Measurements from ENCODE around the gene HEXIM1.

HEXIM1 gene

DNA sequence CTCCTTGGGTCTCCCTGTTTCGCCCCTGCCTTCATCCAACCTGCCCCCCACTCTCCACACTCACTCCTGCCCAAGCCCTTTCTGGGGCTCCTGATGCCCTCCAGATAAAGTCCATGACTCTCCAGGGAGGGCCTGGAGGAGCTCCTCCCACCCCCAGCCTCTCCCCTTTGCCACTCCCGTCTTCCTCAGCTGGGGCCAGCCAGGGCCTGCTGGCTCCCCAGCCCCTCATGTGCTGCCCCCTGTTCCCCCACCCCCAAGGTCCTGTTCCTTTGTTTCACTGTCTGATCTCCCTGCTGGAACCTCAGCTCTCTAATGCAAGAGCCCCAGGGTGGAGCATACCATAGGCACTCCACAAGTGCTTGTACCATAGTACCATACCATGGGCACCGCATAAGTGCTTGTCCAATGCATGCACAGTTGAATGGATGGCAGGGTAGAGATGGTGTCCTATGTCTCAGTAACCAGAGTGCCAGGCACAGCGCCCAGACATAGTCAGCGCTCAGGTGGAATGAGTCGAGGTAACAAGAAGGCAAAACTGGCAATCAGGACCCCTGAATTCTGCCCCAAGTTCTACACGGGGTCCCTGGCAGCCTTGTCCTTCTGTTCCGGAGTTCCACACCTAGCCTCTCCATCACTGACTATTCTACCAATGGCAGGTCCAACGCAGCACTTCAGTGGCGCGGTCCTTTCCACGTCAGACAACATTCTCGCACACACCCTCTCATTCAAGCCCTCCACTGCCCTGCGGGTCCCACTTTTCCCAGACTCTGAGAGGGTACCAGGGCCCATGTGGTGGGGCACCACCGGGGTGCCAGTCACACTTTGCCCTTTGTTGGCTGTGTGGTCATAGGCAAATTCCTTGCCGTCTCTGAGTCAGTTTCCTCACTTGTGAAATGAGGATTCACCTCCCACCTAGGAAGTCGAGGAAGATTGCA is 17.3 kb upstream of the HEXIM1 start:
- no peak for ATAC-seq
- H3K4me1 Mint-ChIP-seq = peaks cover 11% of the 10 kb centered on the region
- H3K36me3 Mint-ChIP-seq (ENCODE audit: low read depth) = no peaks in the 10 kb centered on the region
- no peak overlapping the region for H3K27ac Mint-ChIP-seq
- no peaks in the 10 kb centered on the region for H3K9me3 Mint-ChIP-seq
- H3K27me3 Mint-ChIP-seq = peaks cover 8% of the 10 kb centered on the region
- DNase-seq = no peak
- peak overlapping the region; percentile 43 for H3K4me3 Mint-ChIP-seq

DNA sequence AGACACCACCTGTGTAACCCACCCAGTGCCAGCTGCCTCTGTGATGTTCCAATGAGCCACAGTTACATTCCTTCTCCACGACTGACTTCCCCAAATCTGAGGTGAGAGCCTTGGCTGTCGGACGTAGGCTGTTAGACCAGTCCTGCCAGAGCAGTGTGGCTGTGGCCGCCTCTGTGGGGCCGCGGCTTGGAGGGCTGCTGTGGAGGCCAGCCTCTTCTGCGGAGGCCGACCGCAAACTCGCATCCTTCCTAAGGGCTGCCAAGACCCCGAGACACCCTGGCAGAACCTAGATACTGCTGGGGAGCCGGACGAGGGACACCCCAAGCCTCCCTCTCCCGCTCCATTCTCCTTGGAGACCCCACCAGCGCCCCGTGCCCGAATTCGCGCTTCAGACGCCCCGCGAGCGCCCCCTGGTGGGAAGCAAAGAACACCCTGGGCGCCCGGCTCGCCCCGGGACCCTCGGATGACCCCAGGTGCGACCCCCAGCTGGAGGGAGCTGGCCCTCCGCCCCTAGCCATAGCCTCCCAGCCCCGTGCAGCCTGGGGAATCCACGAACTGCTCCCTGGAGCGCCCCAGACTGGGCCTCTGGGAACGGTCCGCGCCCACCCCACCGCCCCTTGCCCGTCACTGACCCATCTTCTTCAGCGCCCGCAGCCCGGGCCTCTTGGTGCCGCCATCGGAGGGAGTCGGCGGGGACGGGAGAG is 16.5 kb upstream of the HEXIM1 start:
- Mint-ChIP-seq H3K4me1 (peaks cover 17% of the 10 kb centered on the region), H3K36me3 (ENCODE audit: low read depth) (no peaks in the 10 kb centered on the region), H3K27ac (no peak overlapping the region), H3K9me3 (no peaks in the 10 kb centered on the region), H3K27me3 (peaks cover 8% of the 10 kb centered on the region), H3K4me3 (peak overlapping the region; percentile 48)
- peak; percentile 69 for DNase-seq
- ATAC-seq = peak; percentile 1

DNA sequence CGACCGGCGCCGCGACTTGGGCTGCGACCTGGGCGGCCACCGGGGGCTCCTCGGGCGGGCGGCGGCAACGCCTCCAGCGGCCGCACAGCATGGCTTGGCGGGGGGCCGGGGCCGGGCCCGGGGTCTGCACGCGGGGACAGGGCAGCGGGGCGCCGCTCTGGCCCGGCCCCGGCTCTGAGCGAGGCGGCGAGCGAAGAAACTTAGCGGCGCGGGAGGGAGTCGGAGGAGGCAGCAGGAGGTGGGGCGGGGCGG is 16.0 kb upstream of the HEXIM1 start, which contains the start of gene PLCD3:
TSS of gene PLCD3 (minus strand) at position 196 of the 252 bp plus-strand sequence. CDS start at position 91, 105 bp downstream.
- no peaks in the 10 kb centered on the region for H3K36me3 Mint-ChIP-seq (ENCODE audit: low read depth)
- H3K4me1 Mint-ChIP-seq = peaks cover 17% of the 10 kb centered on the region
- peak; percentile 26 for ATAC-seq
- DNase-seq = peak; percentile 24
- peak within 1 kb of the TSS; percentile 82 for H3K4me3 Mint-ChIP-seq
- H3K9me3 Mint-ChIP-seq = no peaks in the 10 kb centered on the region
- peaks cover 8% of the 10 kb centered on the region for H3K27me3 Mint-ChIP-seq
- peak within 1 kb of the TSS; percentile 31 for H3K27ac Mint-ChIP-seq

DNA sequence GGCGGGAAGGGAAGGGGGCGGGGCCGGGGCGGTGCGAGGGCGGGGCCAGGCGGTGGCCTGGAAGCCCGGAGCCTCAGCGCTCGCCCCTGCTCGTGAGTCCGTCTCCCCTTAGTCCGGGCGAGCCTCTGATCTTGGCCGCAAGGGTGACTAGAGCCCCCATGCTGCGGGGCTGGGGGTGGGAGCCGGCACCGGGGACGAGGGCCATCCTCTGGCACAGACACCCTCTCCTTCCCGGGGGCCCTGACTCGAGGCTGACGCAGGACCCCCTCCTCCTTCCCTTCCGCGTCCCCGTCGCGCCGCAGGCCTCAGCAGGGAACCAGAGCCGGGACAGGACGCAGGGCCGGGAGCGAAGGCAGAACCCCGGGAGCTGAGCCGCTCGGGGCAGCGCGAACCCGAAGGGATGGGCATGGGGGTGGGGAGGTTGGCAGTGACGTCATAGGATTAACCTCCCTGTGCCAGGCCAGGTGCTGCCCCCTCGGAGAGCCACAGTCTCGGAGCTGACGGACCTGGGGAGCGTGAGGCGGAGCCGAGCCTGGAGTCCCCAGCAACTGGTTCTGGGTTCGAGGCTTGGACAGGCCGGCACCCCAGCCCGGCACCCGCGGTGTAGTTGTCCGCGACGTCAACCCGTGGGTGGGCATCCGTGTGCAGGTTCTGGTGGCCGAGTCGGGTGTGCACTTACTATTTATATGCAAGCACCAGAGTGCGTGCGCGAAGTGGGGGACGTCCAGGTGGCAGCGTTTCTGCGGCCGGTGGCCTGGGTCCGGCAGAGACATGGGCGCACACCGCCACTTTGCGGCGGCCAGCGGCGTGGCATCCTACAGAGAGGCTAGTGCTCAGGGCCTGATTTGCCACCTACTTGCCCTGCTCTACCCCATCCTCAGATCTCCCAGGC is 15.5 kb upstream of the HEXIM1 start:
- H3K4me1 Mint-ChIP-seq = peaks cover 17% of the 10 kb centered on the region
- DNase-seq (peak; percentile 74), ATAC-seq (peak; percentile 5)
- peak overlapping the region; percentile 82 for H3K4me3 Mint-ChIP-seq
- peaks cover 8% of the 10 kb centered on the region for H3K27me3 Mint-ChIP-seq
- no peaks in the 10 kb centered on the region for H3K9me3 Mint-ChIP-seq
- H3K27ac Mint-ChIP-seq = peak overlapping the region; percentile 31
- H3K36me3 Mint-ChIP-seq (ENCODE audit: low read depth) = no peaks in the 10 kb centered on the region

DNA sequence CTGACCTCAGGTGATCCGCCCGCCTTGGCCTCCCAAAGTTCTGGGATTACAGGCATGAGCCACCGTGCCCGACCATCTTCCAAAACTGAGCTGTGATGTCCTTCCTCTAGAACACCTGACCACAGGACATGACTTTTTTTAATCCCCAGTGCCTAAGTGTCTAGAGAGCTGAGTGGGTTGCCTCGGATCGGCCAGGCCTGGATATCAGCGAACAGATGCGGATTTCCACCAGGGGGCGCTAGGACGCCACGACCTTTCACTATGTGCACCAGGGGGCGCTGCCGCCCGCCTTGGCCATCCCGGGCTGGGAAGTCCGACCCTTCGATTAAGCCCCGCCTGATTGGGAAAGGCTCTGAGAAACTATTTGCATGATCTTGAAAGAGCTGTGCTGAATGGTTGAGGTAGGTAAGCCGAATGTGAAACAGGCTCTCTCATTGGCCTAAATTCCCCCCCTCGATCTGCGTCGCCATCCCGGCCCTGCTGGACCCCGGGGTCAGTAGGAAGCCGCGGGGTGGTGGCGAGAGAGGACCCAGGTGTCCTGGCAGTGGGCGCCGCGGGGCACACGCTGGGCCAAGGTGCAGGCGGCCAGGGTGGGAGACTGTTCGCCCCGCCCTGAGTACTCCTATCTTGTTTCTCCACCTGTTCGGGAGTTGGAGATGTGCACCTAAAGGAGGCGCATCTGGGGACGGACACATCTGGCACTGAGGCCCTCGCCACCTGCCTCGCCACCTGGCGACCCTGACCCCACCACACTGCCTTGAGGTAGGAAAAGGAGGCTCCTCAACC is 12.9 kb upstream of the HEXIM1 start, which contains the start of gene ACBD4:
TSS of gene ACBD4 (plus strand) at position 496 of the 786 bp plus-strand sequence. CDS start 458 bp downstream, outside the sequence.
- Mint-ChIP-seq H3K4me3 (peak within 1 kb of the TSS; percentile 82), H3K27ac (peak within 1 kb of the TSS; percentile 60), H3K4me1 (peaks cover 17% of the 10 kb centered on the region), H3K9me3 (no peaks in the 10 kb centered on the region), H3K36me3 (ENCODE audit: low read depth) (no peaks in the 10 kb centered on the region), H3K27me3 (peaks cover 8% of the 10 kb centered on the region)
- ATAC-seq (peak; percentile 90), DNase-seq (peak; percentile 97)

DNA sequence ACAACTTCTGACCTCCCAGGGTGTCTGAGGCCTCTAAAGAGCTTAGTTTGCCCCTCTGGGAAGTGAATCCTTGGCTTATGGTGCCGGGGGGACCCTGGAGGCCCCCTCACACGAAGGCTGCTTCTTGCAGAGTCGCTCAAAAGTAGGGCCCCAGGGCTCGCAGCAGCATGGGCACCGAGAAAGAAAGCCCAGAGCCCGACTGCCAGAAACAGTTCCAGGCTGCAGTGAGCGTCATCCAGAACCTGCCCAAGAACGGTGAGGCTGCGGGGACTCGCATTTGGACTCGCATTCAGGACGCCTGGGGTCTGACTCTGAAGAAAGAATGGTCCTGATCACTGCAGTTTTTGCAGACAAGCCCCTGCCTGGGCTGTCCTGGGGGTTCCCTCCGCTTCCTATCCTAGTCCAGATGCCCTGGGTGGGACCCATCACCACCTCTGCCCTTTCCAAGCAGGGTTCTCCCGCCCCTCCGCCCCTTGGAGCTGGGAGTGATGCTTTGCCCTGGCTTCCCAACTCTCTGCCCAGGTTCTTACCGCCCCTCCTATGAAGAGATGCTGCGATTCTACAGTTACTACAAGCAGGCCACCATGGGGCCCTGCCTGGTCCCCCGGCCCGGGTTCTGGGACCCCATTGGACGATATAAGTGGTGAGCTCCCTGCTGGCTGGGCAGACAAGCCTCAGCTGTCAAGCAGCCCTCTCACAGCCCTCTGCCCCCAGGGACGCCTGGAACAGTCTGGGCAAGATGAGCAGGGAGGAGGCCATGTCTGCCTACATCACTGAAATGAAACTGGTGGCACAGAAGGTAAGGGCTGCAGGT is 12.1 kb upstream of the HEXIM1 start:
- Mint-ChIP-seq H3K4me3 (peak overlapping the region; percentile 82), H3K4me1 (peaks cover 17% of the 10 kb centered on the region), H3K9me3 (no peaks in the 10 kb centered on the region), H3K27me3 (peaks cover 4% of the 10 kb centered on the region), H3K27ac (peak overlapping the region; percentile 60), H3K36me3 (ENCODE audit: low read depth) (no peaks in the 10 kb centered on the region)
- no peak for ATAC-seq
- DNase-seq = no peak

DNA sequence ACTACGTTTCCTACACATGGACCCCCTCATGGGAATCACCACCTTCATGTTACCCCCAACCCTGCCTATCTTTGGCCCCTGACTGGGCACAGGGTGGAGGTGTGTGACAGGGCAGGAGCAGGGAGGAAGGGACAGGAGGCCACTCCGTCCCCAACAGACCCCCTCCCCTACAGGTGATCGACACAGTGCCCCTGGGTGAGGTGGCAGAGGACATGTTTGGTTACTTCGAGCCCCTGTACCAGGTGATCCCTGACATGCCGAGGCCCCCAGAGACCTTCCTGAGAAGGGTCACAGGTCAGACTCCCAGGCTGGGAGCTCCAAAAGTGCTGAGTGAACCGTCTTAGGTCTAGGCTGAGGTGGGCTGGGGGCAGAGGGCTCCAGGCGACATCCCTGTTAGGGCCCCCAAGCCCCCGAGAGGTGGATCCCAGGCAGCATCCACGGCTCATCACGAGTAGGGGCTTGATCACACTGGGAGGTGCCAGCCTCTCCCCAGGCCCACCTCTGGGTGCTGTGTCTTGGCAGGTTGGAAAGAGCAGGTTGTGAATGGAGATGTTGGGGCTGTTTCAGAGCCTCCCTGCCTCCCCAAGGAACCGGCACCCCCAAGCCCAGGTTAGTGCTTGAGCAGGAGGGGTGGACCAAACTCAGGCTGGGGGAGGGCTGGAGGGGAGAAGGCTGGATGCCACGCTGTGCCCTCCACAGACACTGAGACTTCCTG is 11.3 kb upstream of the HEXIM1 start:
- DNase-seq = no peak
- Mint-ChIP-seq H3K4me3 (peak overlapping the region; percentile 82), H3K36me3 (ENCODE audit: low read depth) (no peaks in the 10 kb centered on the region), H3K27me3 (no peaks in the 10 kb centered on the region), H3K9me3 (no peaks in the 10 kb centered on the region), H3K27ac (no peak overlapping the region), H3K4me1 (peaks cover 17% of the 10 kb centered on the region)
- no peak for ATAC-seq

DNA sequence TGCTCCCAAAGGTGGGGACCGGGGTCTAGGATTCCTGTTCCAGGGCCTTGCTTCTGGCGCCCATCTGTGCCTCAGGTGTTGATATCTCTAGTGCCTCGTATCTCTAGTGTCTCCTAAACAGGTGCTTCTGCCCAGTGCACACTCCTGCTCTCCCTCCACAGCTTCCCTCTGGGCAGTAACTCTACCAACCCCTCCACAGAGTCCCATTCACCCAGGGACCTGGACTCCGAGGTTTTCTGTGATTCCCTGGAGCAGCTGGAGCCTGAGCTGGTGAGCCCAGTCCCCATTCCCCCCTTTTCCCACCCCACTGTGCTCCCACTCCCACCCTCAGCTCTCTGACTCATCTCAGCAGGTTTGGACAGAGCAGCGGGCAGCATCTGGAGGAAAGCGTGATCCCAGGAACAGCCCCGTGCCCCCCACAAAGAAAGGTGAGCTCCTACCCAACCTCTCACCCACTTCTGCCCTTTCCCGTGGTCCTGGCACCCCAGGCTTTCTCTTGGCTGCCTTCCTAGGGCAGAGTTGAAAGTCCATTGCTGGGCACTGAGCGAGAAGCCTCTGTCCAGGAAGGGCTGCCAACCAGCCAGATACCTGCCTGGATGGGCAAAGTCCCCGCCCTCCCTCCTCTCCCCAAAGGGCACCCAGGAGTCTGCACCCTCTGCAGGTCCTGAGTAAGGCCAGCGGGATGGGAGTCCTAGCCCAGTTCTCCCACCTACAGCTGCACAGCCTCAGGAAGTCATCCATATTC is 10.5 kb upstream of the HEXIM1 start:
- Mint-ChIP-seq H3K27ac (no peak overlapping the region), H3K27me3 (no peaks in the 10 kb centered on the region), H3K4me3 (no peak overlapping the region), H3K9me3 (no peaks in the 10 kb centered on the region), H3K36me3 (ENCODE audit: low read depth) (no peaks in the 10 kb centered on the region), H3K4me1 (peaks cover 17% of the 10 kb centered on the region)
- DNase-seq (no peak), ATAC-seq (no peak)

DNA sequence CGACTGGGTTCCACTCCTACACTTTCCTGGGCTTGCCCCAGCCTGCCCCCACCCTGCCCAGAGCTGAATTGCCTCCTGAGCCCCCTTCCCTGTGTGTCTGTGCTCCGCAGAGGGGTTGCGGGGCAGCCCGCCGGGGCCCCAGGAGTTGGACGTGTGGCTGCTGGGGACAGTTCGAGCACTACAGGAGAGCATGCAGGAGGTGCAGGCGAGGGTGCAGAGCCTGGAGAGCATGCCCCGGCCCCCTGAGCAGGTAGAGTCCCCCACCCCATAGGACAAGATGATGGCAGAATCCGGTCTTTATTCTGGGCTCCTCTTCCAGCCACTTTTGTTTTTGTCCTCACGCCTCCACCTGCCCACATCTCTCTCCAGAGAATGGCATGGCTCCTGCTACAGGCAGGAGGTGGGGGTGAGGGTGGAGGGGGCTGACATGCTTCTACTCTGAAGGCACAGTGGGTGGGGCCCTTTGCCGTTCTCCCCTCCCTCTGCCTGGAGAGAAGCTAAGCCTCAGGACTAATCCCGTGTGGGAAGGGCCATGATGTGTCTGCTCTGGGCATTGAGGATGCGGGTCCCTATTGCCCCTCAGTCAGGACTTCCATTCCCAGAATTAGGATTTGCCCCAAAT is 9.3 kb upstream of the HEXIM1 start:
- Mint-ChIP-seq H3K27ac (no peak overlapping the region), H3K4me1 (peaks cover 20% of the 10 kb centered on the region), H3K36me3 (ENCODE audit: low read depth) (no peaks in the 10 kb centered on the region), H3K4me3 (no peak overlapping the region), H3K27me3 (no peaks in the 10 kb centered on the region), H3K9me3 (no peaks in the 10 kb centered on the region)
- ATAC-seq (no peak), DNase-seq (no peak)

DNA sequence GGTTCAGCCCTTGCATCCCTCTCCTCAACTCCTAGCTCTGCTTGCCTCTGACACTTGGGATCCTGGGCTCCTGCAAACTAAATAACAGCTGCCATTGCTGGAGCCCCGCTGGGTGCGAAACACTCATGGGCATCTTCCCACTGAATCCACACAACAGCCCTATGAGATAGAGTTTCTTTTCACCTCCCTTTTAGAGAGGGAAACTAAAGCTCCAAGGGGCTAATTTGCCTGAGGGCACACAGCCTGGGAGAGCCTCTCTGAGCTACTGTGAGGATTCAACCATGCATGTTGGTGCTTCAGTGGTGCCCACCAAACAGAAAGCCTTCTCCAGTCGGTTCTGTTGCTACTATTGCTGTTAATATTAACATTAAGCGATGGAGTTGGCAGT is 8.7 kb upstream of the HEXIM1 start:
- no peak overlapping the region for H3K27ac Mint-ChIP-seq
- H3K4me1 Mint-ChIP-seq = peaks cover 21% of the 10 kb centered on the region
- no peaks in the 10 kb centered on the region for H3K36me3 Mint-ChIP-seq (ENCODE audit: low read depth)
- ATAC-seq = no peak
- no peaks in the 10 kb centered on the region for H3K9me3 Mint-ChIP-seq
- H3K4me3 Mint-ChIP-seq = no peak overlapping the region
- no peaks in the 10 kb centered on the region for H3K27me3 Mint-ChIP-seq
- no peak for DNase-seq

DNA sequence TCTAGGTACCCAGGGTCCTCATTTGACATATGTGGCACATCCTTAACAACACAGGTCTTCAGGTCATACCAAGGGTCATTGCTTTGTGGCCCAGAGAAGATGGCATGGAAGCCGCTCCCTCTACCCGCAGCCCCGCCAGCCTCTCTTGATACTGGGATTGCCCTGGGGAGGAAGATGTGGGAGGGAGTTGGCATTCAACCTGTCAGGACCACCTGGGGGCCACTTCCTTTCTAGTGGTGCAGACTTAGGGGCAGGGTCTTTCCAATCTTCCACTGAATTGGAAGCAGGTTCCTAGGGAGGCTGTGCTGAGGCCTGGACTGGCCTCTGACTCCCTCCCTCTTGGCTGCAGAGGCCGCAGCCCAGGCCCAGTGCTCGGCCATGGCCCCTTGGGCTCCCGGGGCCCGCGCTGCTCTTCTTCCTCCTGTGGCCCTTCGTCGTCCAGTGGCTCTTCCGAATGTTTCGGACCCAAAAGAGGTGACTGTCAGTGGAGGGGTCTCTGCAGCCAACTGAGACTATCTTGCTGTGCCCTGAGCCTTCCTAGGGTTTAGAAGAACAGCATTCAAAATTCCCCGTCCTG is 5.1 kb upstream of the HEXIM1 start:
- Mint-ChIP-seq H3K27me3 (peaks cover under 1% of the 10 kb centered on the region), H3K27ac (peak overlapping the region; percentile 31)

More for the DNA sequence above, 5.1 kb upstream of the HEXIM1 start:
- Mint-ChIP-seq H3K4me1 (peaks cover 35% of the 10 kb centered on the region), H3K9me3 (no peaks in the 10 kb centered on the region), H3K36me3 (ENCODE audit: low read depth) (peaks cover 4% of the 10 kb centered on the region), H3K4me3 (no peak overlapping the region)
- ATAC-seq (no peak), DNase-seq (no peak)
